Cardiac septum (tissue), 1 donor: ENCODE data around the gene LY9. TPM values are rescaled to one million over a fixed set of nuclear protein-coding genes. Genes with fewer than 3 reads are reported as not detected.
"Not testable (repeated sequence)": the region's sequence is repeated elsewhere in the genome, so short reads cannot be mapped to it uniquely, and the experiment has no call there.

Experiments used
- DNase-seq: peaks from one replicate; pipeline ENCODE4 v3.0.0-alpha.2; 2020; ENCODE audit warnings: low spot score
- intact Hi-C: fragments of 100-400 bp; cut with DNase I; formaldehyde crosslinking; loops from one replicate; pipeline ENCODE4 v1.14.0; 2022
- total RNA-seq: library from RNA; stranded (reverse); fragmentation: NEBNext Ultra II Directional; extraction: Animal tissue kit (Norgen Biotek cat#: 25700); gene quantifications from one replicate; pipeline ENCODE4 v1.2.1, GENCODE V29; 2021
- donor health status: DM: no; HTN: no; CAD: no.

The LY9 gene
- total RNA-seq, 1 donor from 2014 or later, result 0.16 TPM

- intact Hi-C loops, result no loop called here
- DNase-seq, result no peak
Measured at GRCh38 chr1:160772331-160772730, 23.6 kb upstream of the LY9 start.

GRCh38 chr1:160773093-160773492 is 22.9 kb upstream of the LY9 start:
- intact Hi-C loops, result no loop called here
- no peak for DNase-seq

DNA sequence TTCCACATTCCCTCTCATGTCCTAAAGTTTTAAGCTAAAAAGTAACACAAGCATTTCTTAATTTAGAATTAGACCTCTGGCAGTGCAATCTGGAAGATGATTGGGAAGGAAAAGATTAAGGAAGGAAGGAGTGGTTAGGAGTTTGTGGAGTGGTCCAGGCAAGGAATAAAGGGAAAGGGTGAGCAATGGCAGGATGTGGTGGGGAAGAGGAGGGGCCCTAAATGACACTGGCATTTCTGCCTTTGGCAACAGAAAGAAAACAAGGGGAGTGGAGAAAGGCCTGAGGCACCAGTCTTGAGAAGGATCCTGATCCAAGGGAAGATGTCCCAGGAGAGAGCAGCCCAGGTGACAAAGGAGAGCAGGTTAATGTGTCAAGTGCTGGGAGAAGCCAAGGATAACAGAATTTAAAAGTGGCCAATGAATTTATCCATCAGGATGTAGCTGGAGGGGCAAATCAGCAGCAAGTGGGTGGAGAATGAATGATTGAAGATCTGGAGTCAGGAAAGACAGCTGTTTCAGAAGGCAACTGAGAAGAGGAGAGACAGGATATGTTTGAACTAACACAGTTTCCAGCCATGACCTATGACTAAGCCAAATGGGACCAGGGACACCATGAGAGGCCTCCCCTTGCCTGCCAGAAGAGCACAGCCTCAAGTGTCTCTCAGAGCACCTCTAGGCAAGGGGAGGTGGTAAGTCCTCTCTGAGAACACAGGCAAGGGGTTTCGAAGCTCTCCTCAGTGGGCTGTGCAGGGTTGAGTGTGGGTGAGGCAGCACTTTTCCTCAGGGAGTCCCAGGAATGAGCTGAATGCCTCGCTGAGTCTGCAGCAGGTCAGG is 20.9 kb upstream of the LY9 start:
- no peak for DNase-seq
- intact Hi-C loops, result no loop called here

GRCh38 chr1:160776178-160776577 is 19.8 kb upstream of the LY9 start:
- no peak for DNase-seq
- intact Hi-C loops, result no loop called here

- no peak for DNase-seq
- intact Hi-C loops, result no loop called here
Measured at GRCh38 chr1:160777486-160778089, 18.4 kb upstream of the LY9 start.

DNA sequence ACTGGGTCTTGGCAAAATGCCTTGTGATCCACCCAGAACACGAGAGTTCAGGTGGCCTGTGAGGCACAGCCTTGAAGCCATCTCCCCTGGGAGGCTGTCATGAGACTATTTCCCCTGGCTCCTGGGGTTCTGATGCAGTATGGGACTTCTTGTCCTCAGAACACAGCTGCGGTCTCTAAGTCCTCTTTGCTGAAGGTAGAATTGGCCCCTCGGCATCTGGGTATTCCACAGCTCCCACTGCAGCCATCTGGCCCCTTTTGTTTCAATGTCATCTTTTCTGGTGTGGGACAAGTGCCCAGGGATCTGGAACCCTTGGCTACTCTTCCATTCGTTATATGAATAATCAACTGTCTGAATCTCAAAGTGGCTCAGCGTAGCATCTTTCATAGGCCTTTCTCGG is 17.0 kb upstream of the LY9 start:
- intact Hi-C loops, result no loop called here
- DNase-seq, result no peak

GRCh38 chr1:160779626-160780397 is 16.2 kb upstream of the LY9 start:
- intact Hi-C loops, result no loop called here
- DNase-seq, result no peak

- DNase-seq, result no peak
- intact Hi-C loops, result no loop called here
Measured at GRCh38 chr1:160780398-160780755, 15.6 kb upstream of the LY9 start.

DNA sequence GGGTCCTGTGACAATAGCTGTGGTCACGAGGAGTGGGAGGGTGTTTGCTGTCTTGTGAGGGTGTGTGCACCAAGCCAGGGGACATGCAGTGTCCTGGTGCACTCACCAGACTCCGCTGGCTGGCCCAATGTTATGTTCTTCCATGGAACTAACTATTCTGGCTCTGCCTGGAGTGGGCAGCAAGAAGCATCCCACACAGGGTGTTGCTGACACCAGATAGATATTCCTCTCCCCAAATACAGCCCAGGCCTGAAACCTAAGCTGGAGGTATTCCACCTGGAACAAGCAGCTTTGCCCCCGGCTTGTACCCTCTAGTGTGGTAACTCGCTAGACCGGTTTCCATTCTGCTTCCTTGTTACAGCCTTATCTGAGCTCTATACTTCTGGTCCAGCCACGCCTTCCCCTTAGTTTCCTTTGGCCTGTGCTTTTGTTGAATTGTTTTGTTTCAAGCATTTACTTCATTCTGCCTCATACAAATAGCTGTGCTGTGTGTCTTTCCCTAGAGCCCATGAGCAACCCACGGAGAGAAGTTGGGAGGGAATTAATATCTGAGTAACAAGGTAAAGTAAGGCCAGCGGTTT is 14.7 kb upstream of the LY9 start:
- DNase-seq, result no peak
- intact Hi-C loops, result no loop called here

GRCh38 chr1:160781914-160782689 is 13.9 kb upstream of the LY9 start:
- intact Hi-C loops, result no loop called here
- no peak for DNase-seq

DNA sequence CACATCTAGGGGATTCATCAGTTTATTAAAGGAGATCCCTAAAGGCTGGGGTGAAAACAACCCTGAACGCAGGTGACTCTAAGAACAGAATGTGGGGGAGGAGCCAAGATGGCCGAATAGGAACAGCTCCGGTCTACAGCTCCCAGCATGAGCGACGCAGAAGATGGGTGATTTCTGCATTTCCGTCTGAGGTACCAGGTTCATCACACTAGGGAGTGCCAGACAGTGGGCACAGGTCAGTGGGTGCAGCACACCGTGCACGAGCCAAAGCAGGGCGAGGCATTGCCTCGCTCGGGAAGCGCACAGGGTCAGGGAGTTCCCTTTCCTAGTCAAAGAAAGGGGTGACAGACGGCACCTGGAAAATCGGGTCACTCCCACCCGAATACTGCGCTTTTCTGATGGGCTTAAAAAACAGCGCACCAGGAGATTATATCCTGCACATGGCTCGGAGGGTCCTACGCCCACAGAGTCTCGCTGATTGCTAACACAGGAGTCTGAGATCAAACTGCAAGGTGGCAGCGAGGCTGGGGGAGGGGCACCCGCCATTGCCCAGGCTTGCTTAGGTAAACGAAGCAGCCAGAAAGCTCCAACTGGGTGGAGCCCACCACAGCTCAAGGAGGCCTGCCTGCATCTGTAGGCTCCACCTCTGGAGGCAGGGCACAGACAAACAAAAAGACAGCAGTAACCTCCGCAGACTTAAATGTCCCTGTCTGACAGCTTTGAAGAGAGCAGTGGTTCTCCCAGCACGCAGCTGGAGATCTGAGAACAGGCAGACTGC is 12.8 kb upstream of the LY9 start:
- intact Hi-C loops, DNase-seq: not testable (repeated sequence)

DNA sequence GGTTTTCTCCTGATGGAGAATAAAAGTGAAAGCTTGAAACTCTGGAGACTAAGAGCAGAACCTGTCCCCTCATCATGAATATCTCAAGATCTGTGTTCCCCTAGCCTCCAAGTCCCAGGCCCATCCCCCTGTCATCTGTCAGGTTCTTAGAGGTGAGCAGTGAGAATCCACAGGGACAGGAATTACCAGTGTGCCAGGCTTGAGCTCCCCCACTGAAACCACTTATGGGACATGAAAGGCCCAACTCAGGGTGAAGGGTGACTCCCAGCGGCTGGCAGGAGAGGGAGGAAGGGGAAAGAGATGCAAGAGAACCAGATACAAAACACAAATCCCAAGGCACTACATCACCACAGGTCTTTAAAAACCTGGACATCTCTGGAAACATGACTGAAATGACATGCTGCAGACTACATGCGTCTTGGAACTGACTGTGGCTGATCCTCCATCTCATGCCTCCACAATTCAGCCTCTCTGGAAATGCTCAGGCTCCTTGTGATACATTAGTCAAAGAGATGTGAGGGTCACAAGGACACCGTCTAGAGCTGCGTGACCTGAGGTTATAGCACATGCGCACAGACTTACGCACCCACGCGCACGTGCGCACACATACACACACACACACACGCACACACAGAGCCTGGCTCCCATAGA is 6.8 kb upstream of the LY9 start:
- intact Hi-C loops, result no loop called here
- no peak for DNase-seq

- no peak for DNase-seq
- intact Hi-C loops, result no loop called here
Measured at GRCh38 chr1:160789702-160790611, 6.0 kb upstream of the LY9 start.

- intact Hi-C loops, result no loop called here
- no peak for DNase-seq
Measured at GRCh38 chr1:160794376-160794775, 1.6 kb upstream of the LY9 start.

DNA sequence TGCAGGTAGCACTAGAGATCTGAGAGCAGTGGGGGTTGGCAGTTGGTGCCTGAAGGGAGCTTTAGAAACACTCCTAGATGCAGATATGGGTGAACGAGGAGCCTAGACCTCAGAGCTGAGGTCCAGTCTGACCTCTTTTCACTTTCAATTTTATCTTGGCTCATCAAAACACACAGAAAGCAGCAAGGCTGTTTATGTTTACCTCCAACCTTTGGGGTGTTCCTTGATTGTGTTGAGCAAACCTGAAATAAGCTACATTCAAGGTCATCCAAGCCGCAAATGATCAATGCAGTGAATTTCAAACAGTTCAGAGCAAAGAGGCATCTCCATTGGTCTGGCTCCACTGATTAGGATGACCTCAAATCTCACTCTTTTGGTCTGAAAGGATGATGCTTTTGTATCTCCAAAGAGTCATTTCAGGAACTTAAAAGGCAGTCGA is 1.3 kb downstream of the LY9 start:
- DNase-seq, result no peak
- intact Hi-C loops, result no loop called here

- intact Hi-C loops, result no loop called here
- no peak for DNase-seq
Measured at GRCh38 chr1:160797861-160798273, 1.9 kb downstream of the LY9 start.

DNA sequence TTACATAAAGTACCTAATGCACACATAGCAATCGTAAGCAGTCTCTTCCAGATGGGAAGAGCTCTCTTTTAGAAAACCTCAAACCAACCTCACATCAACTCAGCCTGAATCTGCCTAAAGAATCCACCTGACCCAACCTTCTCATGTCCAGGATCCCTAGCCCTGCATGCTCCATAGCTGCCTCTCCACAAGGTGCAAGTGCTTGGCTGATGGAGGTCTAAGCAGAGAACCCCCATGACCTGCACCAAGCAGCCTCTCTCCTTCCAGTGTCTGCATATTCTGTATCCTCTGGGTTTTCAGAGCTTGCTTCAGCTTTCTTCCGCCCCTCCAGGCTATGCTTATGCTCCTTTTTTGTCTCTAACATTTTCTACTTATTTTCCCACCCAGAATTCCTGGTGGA is 2.5 kb downstream of the LY9 start:
- no peak for DNase-seq
- intact Hi-C loops, result no loop called here
